Measurements from ENCODE around the gene ZBTB44. TPM values are rescaled to one million over a fixed set of nuclear protein-coding genes. Genes with fewer than 3 reads are reported as not detected.

Gene ZBTB44
- total RNA-seq, 1 experiment from 2014 or later, result 32.5 TPM

GRCh38 chr11:130188585-130189347 lies 126.0 kb downstream of the ZBTB44 start (continued):
- TF ChIP-seq, protein P1, sequence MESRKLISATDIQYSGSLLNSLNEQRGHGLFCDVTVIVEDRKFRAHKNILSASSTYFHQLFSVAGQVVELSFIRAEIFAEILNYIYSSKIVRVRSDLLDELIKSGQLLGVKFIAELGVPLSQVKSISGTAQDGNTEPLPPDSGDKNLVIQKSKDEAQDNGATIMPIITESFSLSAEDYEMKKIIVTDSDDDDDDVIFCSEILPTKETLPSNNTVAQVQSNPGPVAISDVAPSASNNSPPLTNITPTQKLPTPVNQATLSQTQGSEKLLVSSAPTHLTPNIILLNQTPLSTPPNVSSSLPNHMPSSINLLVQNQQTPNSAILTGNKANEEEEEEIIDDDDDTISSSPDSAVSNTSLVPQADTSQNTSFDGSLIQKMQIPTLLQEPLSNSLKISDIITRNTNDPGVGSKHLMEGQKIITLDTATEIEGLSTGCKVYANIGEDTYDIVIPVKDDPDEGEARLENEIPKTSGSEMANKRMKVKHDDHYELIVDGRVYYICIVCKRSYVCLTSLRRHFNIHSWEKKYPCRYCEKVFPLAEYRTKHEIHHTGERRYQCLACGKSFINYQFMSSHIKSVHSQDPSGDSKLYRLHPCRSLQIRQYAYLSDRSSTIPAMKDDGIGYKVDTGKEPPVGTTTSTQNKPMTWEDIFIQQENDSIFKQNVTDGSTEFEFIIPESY (IDR thresholded peaks at IDR 0.05; ENCODE audit: extremely low read depth, insufficient replicate concordance, low read length), result no peak
- TF ChIP-seq CBX3 (IDR thresholded peaks at IDR 0.05; ENCODE audit: low read depth) (no peak), SRF (IDR thresholded peaks at IDR 0.05; ENCODE audit: low read depth) (no peak)

GRCh38 chr11:130188047-130188446 lies 126.7 kb downstream of the ZBTB44 start:
- intact Hi-C loops (cut with micrococcal nuclease), result no loop called here
- H3K4me3 ChIP-seq (replicated peaks in 1 of 2; ENCODE audit: low read depth in 1 of 2, low read length in 2 of 2), result no peak overlapping the region
- no peak for DNase-seq (ENCODE audit: low read depth, low spot score)
- no peaks in the 10 kb centered on the region for H3K9me3 ChIP-seq (ENCODE audit: control insufficient read depth in 1 of 2, insufficient read depth in 1 of 2, low read depth in 1 of 2, low read length in 2 of 2)
- no peaks in the 10 kb centered on the region for H3K36me3 ChIP-seq (ENCODE audit: control insufficient read depth in 1 of 2, insufficient read depth in 2 of 2, low read length in 2 of 2)
- BruUV-seq (replicated peaks), result no TSS peak
- RAD21 ChIA-PET (ENCODE audit: low non-redundant PET in 1 of 2, low total read pairs in 2 of 2, uncharacterized antibody in 2 of 2, unreplicated experiment in 2 of 2), result no interaction called here
- H2AFZ ChIP-seq (ENCODE audit: low read depth, low read length, poor library complexity, severe bottlenecking), result no peak overlapping the region
- H4K20me1 ChIP-seq (ENCODE audit: insufficient read depth), result no peaks in the 10 kb centered on the region
- ATAC-seq, result no peak
- no peaks in the 10 kb centered on the region for H3K4me1 ChIP-seq (ENCODE audit: control insufficient read depth in 1 of 2, insufficient read depth in 2 of 2, low read length in 2 of 2)
- no peaks in the 10 kb centered on the region for H3K9me2 ChIP-seq (ENCODE audit: insufficient read depth)
- H3K4me2 ChIP-seq (ENCODE audit: low read length), result no peak overlapping the region
- no peak overlapping the region for H3K27ac ChIP-seq (ENCODE audit: low read depth, low read length)
- no peak overlapping the region for H3K9ac ChIP-seq (ENCODE audit: low read length)
- POLR2A ChIA-PET, result no interaction called here
- CTCF ChIA-PET, result no interaction called here
- TF ChIP-seq ZFX (IDR thresholded peaks at IDR 0.05) (no peak), MAX (IDR thresholded peaks at IDR 0.05) (no peak)
- H3K27me3 ChIP-seq (ENCODE audit: insufficient read depth, low read length), result no peaks in the 10 kb centered on the region
- peaks cover 49% of the 10 kb centered on the region for H3K79me2 ChIP-seq (ENCODE audit: insufficient read depth, low read length)
